NT2/D1 (cell line): Measurements from ENCODE around the gene KDM8.
A peak's percentile ranks its signal among the peaks of the same experiment; 100 is the strongest.
"Not testable (repeated sequence)": the region's sequence is repeated elsewhere in the genome, so short reads cannot be mapped to it uniquely, and the experiment has no call there.

ENCODE experiments used
- DNase-seq: peaks from one replicate; pipeline ENCODE4 v3.0.0-alpha.2; 2011; ENCODE audit warnings: low read depth, low spot score
- H3K27me3 ChIP-seq: 2 replicates; pipeline ENCODE4 v1.6.0; 2011; ENCODE audit warnings: mild to moderate bottlenecking; ENCODE audit not compliant: insufficient read length, insufficient read depth
- H3K36me3 ChIP-seq: 2 replicates; pipeline ENCODE4 v1.6.1; 2011; ENCODE audit warnings: mild to moderate bottlenecking, low read length, mixed read lengths; ENCODE audit not compliant: insufficient read depth, insufficient read length
- H3K4me1 ChIP-seq: 2 replicates; pipeline ENCODE4 v1.5.1; 2011; ENCODE audit not compliant: insufficient read depth, insufficient read length
- H3K4me3 ChIP-seq: 2 replicates; pipeline ENCODE4 v1.5.1; 2011; ENCODE audit warnings: low read depth; ENCODE audit not compliant: insufficient read length
- H3K9ac ChIP-seq: 2 replicates; pipeline ENCODE4 v1.6.0; 2011; ENCODE audit warnings: low read depth; ENCODE audit not compliant: insufficient read length
- H3K9me3 ChIP-seq: 2 replicates; pipeline ENCODE4 v1.5.1; 2011; ENCODE audit warnings: mild to moderate bottlenecking, low read length; ENCODE audit not compliant: insufficient read depth
- SUZ12 ChIP-seq: IDR thresholded peaks from 2 replicates; pipeline ENCODE4 v1.6.1; 2011; ENCODE audit not compliant: insufficient read length, insufficient read depth; ENCODE audit errors: extremely low read depth
- YY1 ChIP-seq: IDR thresholded peaks from 2 replicates; pipeline ENCODE4 v1.6.1; 2011; ENCODE audit not compliant: insufficient read length, insufficient read depth
- ZNF274 ChIP-seq: IDR thresholded peaks from 2 replicates; pipeline ENCODE4 v1.6.1; 2011; ENCODE audit warnings: mild to moderate bottlenecking, low read depth, low read length

KDM8 gene

GRCh38 chr16:27257271-27257670 lies 53.9 kb downstream of the KDM8 start:
- no peaks in the 10 kb centered on the region for H3K9me3 ChIP-seq
- peaks cover 34% of the 10 kb centered on the region for H3K36me3 ChIP-seq
- H3K27me3 ChIP-seq = no peaks in the 10 kb centered on the region
- no peak for TF ChIP-seq SUZ12
- DNase-seq = no peak
- H3K4me1 ChIP-seq = peaks cover 6% of the 10 kb centered on the region
- no peak overlapping the region for H3K9ac ChIP-seq
- H3K4me3 ChIP-seq = no peak overlapping the region

GRCh38 chr16:27258241-27258734 lies 55.0 kb downstream of the KDM8 start:
- peaks cover 29% of the 10 kb centered on the region for H3K36me3 ChIP-seq
- peak; percentile 18 for DNase-seq
- no peak overlapping the region for H3K4me3 ChIP-seq
- H3K27me3 ChIP-seq = no peaks in the 10 kb centered on the region
- TF ChIP-seq ZNF274 (no peak), YY1 (no peak), SUZ12 (no peak)
- peaks cover 6% of the 10 kb centered on the region for H3K4me1 ChIP-seq
- H3K9ac ChIP-seq = no peak overlapping the region
- H3K9me3 ChIP-seq = no peaks in the 10 kb centered on the region

- Histone ChIP-seq H3K36me3 (peaks cover 24% of the 10 kb centered on the region), H3K9ac (no peak overlapping the region), H3K9me3 (no peaks in the 10 kb centered on the region), H3K4me3 (no peak overlapping the region), H3K27me3 (no peaks in the 10 kb centered on the region), H3K4me1 (peaks cover 6% of the 10 kb centered on the region)
- TF ChIP-seq ZNF274 (no peak), SUZ12 (no peak), YY1 (no peak)
- no peak for DNase-seq
These were observed 56.4 kb downstream of the KDM8 start for GRCh38 chr16:27259710-27260109.

GRCh38 chr16:27262904-27263423 lies 59.6 kb downstream of the KDM8 start:
- not testable (repeated sequence) for DNase-seq, H3K4me1 ChIP-seq, H3K9ac ChIP-seq, H3K36me3 ChIP-seq, H3K4me3 ChIP-seq, H3K27me3 ChIP-seq, H3K9me3 ChIP-seq

- Histone ChIP-seq H3K4me3 (no peak overlapping the region), H3K27me3 (no peaks in the 10 kb centered on the region), H3K4me1 (peaks cover 3% of the 10 kb centered on the region), H3K9ac (no peak overlapping the region), H3K9me3 (no peaks in the 10 kb centered on the region), H3K36me3 (no peaks in the 10 kb centered on the region)
- DNase-seq = no peak
- TF ChIP-seq YY1 (no peak), SUZ12 (no peak), ZNF274 (no peak)
These were observed 60.8 kb downstream of the KDM8 start for GRCh38 chr16:27264151-27264550.

GRCh38 chr16:27265982-27266381 lies 62.7 kb downstream of the KDM8 start:
- Histone ChIP-seq H3K9me3 (no peaks in the 10 kb centered on the region), H3K36me3 (no peaks in the 10 kb centered on the region), H3K27me3 (no peaks in the 10 kb centered on the region), H3K4me3 (no peak overlapping the region), H3K4me1 (no peaks in the 10 kb centered on the region), H3K9ac (no peak overlapping the region)
- DNase-seq = no peak
- TF ChIP-seq YY1 = no peak
- no peak for TF ChIP-seq SUZ12
- TF ChIP-seq ZNF274 = no peak

- Histone ChIP-seq H3K27me3 (no peaks in the 10 kb centered on the region), H3K4me3 (no peak overlapping the region), H3K9ac (no peak overlapping the region), H3K4me1 (no peaks in the 10 kb centered on the region), H3K9me3 (no peaks in the 10 kb centered on the region), H3K36me3 (no peaks in the 10 kb centered on the region)
- no peak for DNase-seq
- TF ChIP-seq ZNF274 = no peak
- no peak for TF ChIP-seq SUZ12
- TF ChIP-seq YY1 = no peak
These were observed 63.8 kb downstream of the KDM8 start for GRCh38 chr16:27267037-27267677.
